Sciatic nerve (tissue), 2 donors: ENCODE measurements around the gene ILDR2. TPM values are rescaled to one million over a fixed set of nuclear protein-coding genes. Genes with fewer than 3 reads are reported as not detected.

ENCODE experiments used
- ATAC-seq: fragments of 200-7000 bp; cut with Tn5 transposase; one replicate; pipeline ENCODE4 v1.9.1; 2020; ENCODE audit warnings: mild to moderate bottlenecking, moderate library complexity
- DNase-seq: peaks from one replicate; pipeline ENCODE4 v3.0.0-alpha.2; 2020; ENCODE audit warnings: low spot score
- intact Hi-C: fragments of 100-400 bp; cut with DNase I; formaldehyde crosslinking; loops from one replicate; pipeline ENCODE4 v1.14.2; 2022
- total RNA-seq: library from RNA; stranded (reverse); fragmentation: NEBNext Ultra II Directional; extraction: Animal tissue kit (Norgen Biotek cat#: 25700); gene quantifications from one replicate; pipeline ENCODE4 v1.2.1, GENCODE V29; 2021
- donor health status: DM: no; HTN: no; CAD: no.
- donor health status: DM: no; HTN: no; CAD: no.

ILDR2 gene
- total RNA-seq = 6.7 TPM

DNA sequence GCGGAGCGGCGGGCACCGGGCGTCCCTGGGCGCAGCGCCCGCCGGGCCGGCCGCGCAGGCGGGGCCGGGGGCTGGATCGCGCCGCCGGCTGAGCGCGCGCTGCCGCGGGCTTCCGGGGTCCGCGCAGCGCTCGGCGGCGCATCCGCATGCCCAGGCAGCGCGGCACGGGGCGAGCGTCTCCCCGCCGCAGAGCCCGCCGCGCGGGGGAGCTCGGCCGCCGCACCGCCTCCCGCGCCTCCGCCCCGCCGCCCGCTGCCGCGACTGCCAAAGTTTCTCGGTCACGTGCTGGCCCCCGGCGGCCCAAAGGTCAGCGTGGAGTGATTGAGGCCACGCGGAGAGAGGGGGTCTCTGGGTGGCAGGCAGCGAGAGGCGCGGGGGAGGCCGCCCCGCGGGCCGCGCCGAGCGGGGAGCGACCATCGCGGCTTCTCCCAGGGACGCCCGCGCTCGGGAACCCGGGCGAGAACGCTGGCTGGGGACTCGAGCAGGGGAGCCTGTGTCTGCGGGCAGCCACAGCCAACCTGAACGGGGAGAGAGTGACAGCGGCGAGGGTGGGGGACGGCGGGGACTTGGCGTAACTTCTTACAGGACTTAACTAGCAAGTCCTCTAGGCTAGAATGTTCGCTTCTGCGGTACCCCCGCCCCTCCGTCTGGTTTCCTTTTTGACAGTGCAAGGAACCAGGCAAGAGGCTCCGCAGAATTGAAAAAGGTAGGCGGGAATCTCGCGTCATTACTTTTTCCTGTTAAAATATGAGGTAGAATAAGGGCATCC, at the start of gene ILDR2:
Gene ILDR2 (minus strand): TSS at position 180 of the 769 bp plus-strand sequence. CDS start 272 bp downstream, outside the sequence.
- peak; percentile 56 for ATAC-seq
- peak; percentile 68 for DNase-seq
- intact Hi-C loops = loop anchor here (5.0 kb wide), 1 partner anchor 472 kb away; no protein-coding TSS in a partner anchor

DNA sequence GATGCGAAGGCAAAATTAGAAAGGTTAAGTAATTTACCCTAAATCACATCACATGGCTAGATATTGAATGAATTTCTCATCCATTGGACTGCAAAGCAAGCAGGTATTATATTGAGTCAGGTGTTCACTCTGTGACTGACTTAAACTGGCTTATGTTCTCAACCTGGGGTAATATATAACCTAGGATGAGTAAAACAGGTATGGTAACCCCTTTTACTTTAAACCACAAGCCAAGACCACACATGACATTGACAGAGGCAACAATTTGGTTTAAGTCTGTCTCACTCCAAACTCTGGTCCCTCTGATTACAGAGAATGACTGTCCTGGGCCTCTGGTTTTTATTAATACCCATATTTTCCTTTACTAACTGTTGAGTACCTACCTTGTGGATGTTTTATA, 47.0 kb upstream of the ILDR2 start:
- DNase-seq = no peak
- intact Hi-C loops = no loop called here
- ATAC-seq = no peak

GRCh38 chr1:167016100-167016750, 40.9 kb upstream of the ILDR2 start:
- DNase-seq (no peak), ATAC-seq (no peak)
- intact Hi-C loops = no loop called here

- DNase-seq = no peak
- intact Hi-C loops = no loop called here
These were observed 38.0 kb upstream of the ILDR2 start for GRCh38 chr1:167013108-167013929.

DNA sequence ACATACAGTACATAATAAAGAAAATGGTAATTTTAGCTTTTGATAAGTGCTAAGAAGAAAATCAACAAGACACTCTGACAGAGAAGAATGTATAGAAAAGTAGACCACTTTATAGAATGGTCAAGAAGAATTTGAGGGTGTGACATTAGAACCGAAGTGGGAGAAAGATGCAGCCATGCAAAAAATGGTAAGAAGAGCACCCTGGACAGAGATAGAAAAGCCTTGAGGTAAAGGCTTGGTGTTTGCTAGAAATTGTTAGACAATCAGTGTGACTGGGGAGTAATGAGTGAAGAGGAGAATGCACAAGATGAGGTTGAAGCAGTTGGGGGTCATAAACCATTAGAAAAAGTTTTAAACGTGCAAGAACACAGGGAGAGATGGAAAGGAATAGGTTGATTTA, 37.2 kb upstream of the ILDR2 start:
- no peak for ATAC-seq
- DNase-seq = no peak
- intact Hi-C loops = no loop called here

More at GRCh38 chr1:167013108-167013929, 38.0 kb upstream of the ILDR2 start:
- ATAC-seq = no peak

GRCh38 chr1:167011560-167012191, 36.3 kb upstream of the ILDR2 start:
- DNase-seq (no peak), ATAC-seq (no peak)
- intact Hi-C loops = no loop called here

DNA sequence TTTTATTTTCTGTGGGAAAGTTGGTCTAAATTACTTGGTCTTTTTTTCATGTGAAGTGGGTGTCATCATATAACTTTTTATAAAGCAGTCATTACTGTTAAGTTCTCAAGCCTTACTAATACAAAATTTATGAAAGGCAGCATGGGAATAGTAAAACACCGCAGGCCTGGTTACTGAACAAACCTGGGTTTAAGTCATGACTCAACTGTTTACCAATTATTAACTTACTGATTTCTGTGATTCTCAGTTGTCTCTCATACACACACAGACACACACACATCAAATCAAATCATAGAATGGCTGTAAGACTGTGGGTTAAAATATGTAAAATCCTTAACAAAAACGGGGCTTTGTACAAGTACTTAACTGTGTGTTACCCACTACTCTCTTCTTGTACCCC, 28.4 kb upstream of the ILDR2 start:
- no peak for DNase-seq
- no peak for ATAC-seq
- intact Hi-C loops = loop anchor here (5.0 kb wide), 1 partner anchor 34 kb away; no protein-coding TSS in a partner anchor

DNA sequence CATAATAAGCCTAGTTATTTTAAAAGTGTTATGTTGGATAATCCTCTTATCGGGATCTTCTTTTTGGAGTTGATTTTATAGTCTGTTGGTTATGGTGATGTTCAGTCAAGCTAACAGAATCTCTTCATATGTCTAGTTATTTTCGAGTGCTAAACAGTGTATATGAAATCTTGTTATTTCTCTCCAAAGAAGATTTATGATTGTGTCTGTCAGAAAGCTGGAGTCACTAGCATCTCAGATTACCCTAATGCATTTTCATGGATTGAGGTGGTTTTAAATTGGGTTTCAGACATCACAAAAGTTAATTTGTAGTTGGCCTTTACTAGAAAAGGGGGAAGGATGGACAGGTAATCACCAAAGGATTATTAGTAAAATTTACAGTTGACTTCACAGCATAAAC, 27.0 kb upstream of the ILDR2 start:
- ATAC-seq (no peak), DNase-seq (no peak)
- intact Hi-C loops = loop anchor here (5.0 kb wide), 1 partner anchor 35 kb away; no protein-coding TSS in a partner anchor

DNA sequence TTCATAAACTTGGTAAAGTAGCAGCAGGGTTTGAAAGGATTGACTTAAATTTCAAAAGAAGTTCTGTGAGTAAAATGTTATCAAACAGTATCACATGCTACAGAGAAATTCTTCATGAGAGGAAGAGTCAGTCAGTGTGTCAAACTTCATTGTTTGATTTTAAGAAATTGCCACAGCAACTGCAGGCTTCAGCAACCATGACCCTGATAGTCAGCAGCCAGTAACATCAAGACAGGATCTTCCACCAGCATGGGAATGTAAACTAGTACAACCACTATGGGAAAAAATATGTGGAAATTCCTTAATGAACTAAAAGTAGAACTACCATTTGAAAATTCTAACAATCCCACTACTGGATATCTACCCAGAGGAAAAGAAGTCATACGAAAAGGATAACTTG, 25.2 kb upstream of the ILDR2 start:
- intact Hi-C loops = loop anchor here (5.0 kb wide), 1 partner anchor 37 kb away; no protein-coding TSS in a partner anchor

DNA sequence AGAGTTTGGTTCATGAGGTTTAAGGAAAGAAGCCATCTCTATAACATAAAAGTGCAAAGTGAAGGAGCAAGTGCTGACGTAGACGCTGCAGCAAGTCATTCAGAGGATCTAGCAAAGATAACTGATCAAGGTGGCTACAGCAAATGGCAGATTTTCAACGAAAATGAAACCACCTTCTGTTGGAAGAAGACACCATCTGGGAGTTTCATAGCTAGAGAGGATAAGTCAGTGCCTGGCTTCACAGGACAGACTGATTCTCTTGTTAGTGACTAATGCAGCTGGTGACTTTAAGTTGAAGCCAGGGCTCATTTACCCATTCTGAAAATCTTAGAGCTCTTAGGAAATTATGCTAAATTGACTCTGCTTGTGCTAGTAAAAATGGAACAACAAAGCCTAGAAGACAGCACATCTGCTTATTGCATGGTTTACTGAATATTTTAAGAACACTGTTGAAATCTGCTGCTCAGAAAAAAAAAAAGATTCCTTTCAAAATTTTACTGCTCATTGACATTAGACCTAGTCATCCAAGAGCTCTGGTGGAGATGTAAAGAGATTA, 24.2 kb upstream of the ILDR2 start:
- ATAC-seq = no peak
- intact Hi-C loops = loop anchor here (5.0 kb wide), 1 partner anchor 38 kb away; no protein-coding TSS in a partner anchor
- no peak for DNase-seq

More for the DNA sequence above, 25.2 kb upstream of the ILDR2 start:
- ATAC-seq (no peak), DNase-seq (no peak)

DNA sequence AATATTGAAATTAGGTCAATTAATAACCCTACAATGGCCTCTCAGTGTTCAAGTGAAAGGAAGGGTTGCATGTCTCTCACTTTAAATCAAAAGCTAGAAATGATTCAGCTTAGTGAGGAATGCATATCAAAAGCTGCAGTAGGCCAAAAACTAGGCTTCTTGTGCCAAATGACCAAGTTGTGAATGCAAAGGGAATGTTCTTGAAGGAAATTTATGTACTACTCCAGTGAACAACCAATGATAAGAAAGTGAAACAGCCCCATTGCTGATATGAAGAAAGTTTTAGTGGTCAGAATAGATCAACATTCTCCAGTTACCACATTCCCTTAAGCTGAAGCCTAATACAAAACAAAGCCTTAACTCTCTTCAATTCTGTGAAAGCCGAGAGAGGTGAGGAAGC, 23.7 kb upstream of the ILDR2 start:
- DNase-seq (no peak), ATAC-seq (no peak)
- intact Hi-C loops = no loop called here

GRCh38 chr1:166988974-166989515, 13.7 kb upstream of the ILDR2 start, which contains the start of gene MAEL:
MAEL (plus strand) TSS chr1:166989280; CDS start chr1:166989353, 73 bp downstream.
- DNase-seq = no peak
- intact Hi-C loops = no loop called here
- ATAC-seq = no peak

DNA sequence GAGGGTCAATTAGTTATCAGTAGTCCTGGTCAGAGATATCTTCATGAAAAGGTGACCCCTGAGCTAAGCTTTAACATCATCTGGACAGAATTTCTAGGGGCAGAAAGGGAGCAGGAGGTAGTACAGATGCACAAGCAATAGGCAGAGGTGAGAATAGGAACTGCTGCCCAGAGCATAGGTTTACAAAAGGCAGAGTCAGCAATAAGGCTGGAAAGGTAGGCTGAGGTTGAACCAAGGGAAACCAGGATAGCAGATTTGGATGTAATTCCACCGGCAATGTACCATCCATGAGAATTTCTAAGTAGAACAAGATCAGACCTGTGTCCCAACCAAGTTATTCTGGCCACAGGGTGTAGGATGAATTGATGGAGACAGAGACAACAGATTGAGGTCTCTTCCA, 6.2 kb upstream of the ILDR2 start:
- no peak for DNase-seq
- intact Hi-C loops = no loop called here
- no peak for ATAC-seq

- ATAC-seq = no peak
- intact Hi-C loops = no loop called here
- DNase-seq = no peak
These were observed 5.5 kb upstream of the ILDR2 start for GRCh38 chr1:166980818-166981217.

DNA sequence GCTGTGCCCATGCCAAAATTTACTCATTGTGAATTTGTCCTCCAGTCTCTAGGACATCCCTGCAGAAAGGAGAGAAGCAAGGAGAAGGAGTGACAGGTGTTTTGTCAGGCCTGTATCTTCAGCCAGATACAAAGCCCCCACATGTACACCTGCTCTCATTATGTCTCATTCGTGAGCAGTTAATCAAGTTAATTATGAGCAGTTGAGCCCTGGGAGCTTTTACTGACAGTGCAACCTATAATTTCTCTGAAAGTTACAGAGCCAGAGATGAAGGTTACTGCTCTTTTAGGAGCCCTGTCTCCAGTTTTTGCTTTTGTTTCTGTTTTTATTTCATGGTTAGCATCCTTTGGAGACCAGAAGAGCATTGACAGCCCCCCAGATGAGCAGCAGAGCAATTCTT, 5.0 kb upstream of the ILDR2 start:
- no peak for ATAC-seq
- no peak for DNase-seq
- intact Hi-C loops = no loop called here

- ATAC-seq (no peak), DNase-seq (no peak)
- intact Hi-C loops = loop anchor here (5.0 kb wide), 1 partner anchor 468 kb away; no protein-coding TSS in a partner anchor
These were observed 3.5 kb upstream of the ILDR2 start for GRCh38 chr1:166978821-166979220.

DNA sequence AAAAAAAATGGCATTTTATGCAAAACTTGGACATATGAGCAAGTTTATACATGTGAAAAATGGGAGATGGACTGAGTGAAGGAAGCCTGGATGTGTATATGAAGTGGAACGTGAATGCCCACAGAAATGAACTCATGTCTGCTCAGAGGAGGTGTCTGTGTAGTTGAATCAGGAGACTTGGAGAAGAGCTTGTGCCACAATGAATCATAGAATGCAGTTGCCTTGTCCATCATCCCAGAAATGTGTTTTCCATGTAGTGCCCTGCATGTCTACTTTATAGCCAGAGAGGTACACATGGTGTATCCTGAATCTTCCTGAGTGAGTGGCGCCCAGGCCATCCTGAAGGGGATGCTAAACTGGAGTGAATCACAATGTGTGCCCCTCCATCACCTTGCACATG, 2.6 kb upstream of the ILDR2 start:
- ATAC-seq (no peak), DNase-seq (no peak)
- intact Hi-C loops = loop anchor here (5.0 kb wide), 1 partner anchor 469 kb away; no protein-coding TSS in a partner anchor
